Measurements from ENCODE around the gene GPBP1.
"Not testable (repeated sequence)": the region's sequence is repeated elsewhere in the genome, so short reads cannot be mapped to it uniquely, and the experiment has no call there.

Gene GPBP1

GRCh38 chr5:57173319-57174127 lies at the start of gene GPBP1:
Gene GPBP1, plus strand, starts transcription at chr5:57174059. Its CDS starts 40,072 bp downstream, at chr5:57214131.
- peak; percentile 98 for DNase-seq

- no peak for DNase-seq
These were observed 45.5 kb upstream of the GPBP1 start for GRCh38 chr5:57128325-57128724.

DNA sequence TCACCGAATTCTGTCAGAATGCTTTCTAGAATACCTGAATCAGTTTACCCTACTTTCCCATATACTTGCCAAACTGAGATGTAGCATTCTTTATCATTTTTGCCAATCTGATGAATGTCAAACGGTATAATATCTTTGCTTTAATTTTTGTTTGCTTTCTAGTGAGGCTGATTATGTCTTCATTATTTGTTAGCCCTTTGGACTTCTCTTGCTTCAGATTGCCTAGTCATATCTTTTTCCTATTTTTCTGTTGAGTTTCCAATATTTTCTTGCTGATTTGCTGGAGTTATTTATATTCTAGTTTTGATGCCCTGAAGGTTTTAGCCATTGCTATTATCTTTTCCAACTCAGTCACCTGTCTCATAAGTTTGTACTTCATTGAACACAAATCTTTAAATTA lies 40.3 kb upstream of the GPBP1 start:
- no peak for DNase-seq

DNA sequence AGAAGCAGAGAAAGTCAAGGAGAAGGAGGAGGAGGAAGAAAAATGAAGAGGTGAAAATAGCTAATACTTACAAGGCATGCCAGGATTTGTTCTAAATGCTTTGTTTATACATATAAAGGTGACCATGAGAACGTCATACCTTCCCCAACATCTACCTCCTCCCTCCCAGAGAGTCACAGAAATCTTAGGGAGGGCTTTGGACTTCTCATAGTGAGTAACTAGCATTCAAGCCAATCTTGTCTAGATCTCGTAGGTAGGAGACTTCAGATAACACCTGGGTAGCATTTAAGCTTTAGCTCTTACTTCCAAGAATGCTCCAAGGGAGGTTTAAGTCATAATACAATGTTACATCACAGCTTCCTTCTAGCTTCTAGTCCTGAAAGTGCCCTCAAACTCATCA lies 36.5 kb upstream of the GPBP1 start:
- no peak for DNase-seq

- DNase-seq, result no peak
These were observed 21.5 kb upstream of the GPBP1 start for GRCh38 chr5:57152316-57152715.

DNA sequence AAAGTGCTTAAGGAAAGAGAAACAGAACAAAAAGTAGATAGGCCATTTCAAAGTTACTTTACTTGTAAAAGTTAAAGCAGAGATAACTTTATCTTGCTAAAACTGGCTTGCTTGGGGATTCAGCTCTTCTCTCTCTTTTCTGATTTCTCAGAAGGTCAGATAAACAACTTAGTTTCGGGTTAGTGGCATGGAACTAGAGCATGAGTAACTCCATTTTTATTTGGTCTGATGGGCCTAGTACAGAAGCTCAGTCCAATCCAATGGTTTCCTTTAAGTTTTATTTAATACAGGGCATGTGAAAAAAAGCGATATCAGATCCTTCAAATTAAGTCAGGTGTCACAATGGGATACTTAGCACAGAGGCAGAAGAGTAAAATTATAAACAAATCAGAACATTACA lies 18.8 kb upstream of the GPBP1 start:
- no peak for DNase-seq

- DNase-seq, result no peak
These were observed 16.7 kb upstream of the GPBP1 start for GRCh38 chr5:57157131-57157530.

- no peak for DNase-seq
These were observed 16.2 kb upstream of the GPBP1 start for GRCh38 chr5:57157666-57158065.

DNA sequence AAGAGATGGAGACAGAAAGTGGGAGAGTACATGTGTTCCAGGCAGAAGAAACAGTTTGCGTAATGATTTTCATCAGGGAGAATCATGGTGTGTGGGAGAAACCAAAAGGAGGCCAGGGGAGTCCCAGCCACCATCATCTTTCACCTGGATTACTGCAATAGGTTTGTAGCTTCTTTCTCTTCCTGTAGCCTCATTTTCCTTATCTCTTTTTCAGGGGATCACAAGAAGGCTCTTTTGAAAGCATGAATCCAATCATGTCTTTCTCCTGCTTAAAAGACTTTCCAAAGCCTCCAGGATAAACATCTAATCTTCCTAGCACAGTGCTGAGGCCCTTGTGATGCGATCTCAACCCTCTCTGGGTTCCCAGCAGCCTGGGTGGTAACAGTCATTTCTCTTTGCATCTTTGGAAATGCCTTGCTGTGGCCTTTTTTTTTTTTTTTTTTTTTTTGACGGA lies 10.3 kb upstream of the GPBP1 start:
- DNase-seq, result no peak

- DNase-seq, result no peak
These were observed 9.7 kb upstream of the GPBP1 start for GRCh38 chr5:57164124-57164523.

GRCh38 chr5:57165171-57165570 lies 8.7 kb upstream of the GPBP1 start:
- not testable (repeated sequence) for DNase-seq

DNA sequence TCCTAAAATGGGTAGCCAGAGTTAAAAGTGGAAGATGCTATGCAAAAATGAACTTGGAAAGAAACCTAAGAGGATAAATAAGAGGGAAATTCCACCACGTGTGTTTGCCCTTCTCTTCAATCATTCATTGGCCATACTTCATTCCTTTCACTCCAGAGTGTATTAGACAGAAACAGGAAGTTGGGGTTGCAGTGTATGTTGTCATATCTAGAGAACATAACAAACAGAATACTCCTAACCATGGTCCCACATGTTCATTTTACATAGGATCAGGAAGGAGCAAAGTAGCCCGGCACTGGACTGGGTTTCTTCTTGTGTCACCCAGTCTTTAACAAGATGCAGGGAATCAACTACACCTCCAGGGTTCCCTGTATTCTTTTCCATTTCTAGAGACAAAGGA lies 7.6 kb upstream of the GPBP1 start:
- DNase-seq, result no peak

GRCh38 chr5:57167201-57167600 lies 6.7 kb upstream of the GPBP1 start:
- DNase-seq, result no peak

DNA sequence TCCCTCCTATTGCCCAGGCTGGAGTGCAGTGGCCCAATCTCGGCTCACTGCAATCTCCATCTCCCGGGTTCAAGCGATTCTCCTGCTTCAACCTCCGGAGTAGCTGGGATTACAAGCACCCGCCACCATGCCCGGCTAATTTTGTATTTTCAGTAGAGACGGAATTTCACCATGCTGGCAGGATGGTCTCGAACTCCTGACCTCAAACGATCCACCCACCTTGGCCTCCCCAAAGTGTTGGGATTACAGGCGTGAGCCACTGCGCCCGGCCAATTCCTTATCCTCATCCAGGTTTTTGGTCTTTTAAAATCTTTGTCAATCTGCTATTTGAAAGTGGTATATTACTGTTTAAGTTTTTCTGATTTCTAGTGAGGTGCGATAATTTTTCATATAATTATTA lies 3.7 kb upstream of the GPBP1 start:
- DNase-seq, result not testable (repeated sequence)

DNA sequence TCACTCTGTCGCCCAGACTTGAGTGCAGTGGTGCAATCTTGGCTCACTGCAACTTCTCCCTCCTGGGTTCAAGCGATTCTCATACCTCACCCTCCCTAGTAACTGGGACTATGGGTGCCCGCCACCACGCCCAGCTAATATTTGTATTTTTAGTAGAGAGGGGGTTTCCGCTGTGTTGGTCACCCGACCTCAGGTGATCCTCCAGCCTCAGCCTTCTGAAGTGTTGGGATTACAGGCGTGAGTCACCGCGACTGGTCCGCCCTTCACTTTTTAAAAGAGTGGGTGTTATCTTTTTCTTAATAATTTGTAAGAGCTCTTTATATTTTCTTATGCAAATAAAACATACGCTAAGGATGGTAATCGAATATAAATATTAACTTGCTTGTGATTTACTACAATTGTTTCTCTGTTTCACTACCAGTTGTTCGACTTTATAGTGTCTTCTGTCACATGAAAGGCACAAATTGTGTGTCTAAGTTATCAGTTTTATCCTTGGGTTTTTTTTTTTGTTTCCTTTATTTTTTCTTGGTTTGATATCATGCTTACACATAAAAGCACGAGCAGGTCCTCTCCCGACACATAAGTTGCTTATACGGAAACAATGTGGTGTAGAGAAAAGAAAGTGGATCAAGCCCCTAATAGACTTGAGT lies 1.9 kb upstream of the GPBP1 start:
- peak; percentile 53 for DNase-seq

GRCh38 chr5:57172466-57173318 lies 1.2 kb upstream of the GPBP1 start:
- no peak for DNase-seq

- no peak for DNase-seq
These were observed 450 bp downstream of the GPBP1 start for GRCh38 chr5:57174128-57174889.

DNA sequence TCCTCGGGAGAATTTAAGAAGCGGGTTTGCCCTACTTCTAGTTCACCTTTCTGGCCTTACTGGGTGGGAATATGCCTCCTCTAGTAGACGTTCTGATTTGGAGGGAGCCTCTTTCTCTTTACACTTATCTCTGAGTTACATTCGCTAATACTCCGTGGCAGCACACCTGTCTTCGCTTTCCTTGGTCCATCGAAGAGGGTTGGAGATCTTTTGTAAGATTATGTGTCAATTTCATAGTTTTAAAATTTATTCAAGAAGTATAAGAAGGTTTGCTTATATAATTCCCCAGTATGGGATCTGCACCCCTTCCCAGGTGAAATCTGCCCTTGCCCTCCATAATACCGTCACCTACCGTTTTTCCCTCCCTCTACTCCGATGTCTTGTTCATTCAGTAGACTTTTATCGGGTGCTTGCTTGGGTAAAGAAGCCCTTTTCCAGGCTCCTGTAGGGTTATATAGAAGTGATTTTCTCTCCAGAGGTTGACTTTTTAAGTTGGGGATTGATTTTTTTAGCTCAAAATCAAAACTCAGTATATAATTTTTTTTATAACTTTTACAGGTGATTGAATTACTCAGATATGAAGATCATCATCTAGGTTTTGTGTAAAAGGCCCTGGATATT lies 1.1 kb downstream of the GPBP1 start:
- DNase-seq, result no peak

GRCh38 chr5:57175551-57176309 lies 1.9 kb downstream of the GPBP1 start:
- peak; percentile 64 for DNase-seq

GRCh38 chr5:57176350-57176857 lies 2.5 kb downstream of the GPBP1 start:
- DNase-seq, result no peak

GRCh38 chr5:57177479-57178156 lies 3.8 kb downstream of the GPBP1 start:
- no peak for DNase-seq
